Measurements from ENCODE around the gene DNAJC2.
A peak's percentile ranks its signal among the peaks of the same experiment; 100 is the strongest.

GRCh38 chr7:103347507-103348267 is 3.1 kb upstream of the DNAJC2 start, which contains the start of gene PSMC2:
- TF ChIP-seq POLR2AphosphoS5 (IDR thresholded peaks at IDR 0.05) (peak; percentile 43 to 81 (median 59)), POLR2A (IDR thresholded peaks at IDR 0.05) (peak in 1 of 4 donors; percentile 13), CTCF (IDR thresholded peaks at IDR 0.05) (no peak), EP300 (IDR thresholded peaks at IDR 0.05) (no peak)
